Endothelial cell of umbilical vein (primary cell): ENCODE measurements around the gene ZNF248.

Experiments used
- EZH2 ChIP-seq: IDR thresholded peaks from 2 replicates; pipeline ENCODE4 v1.6.1; 2012; ENCODE audit warnings: borderline replicate concordance, low read depth, mild to moderate bottlenecking, moderate library complexity, low read length, inconsistent platforms; ENCODE audit not compliant: severe bottlenecking
- POLR2A ChIP-seq: IDR thresholded peaks from 2 replicates; pipeline ENCODE4 v1.6.1; 2012; ENCODE audit warnings: low read depth, mild to moderate bottlenecking, control low read depth, low read length
- POLR2AphosphoS5 ChIP-seq: IDR thresholded peaks from 2 replicates; pipeline ENCODE4 v1.6.1; 2012; ENCODE audit warnings: low read depth, mild to moderate bottlenecking, control low read depth, low read length, moderate library complexity; ENCODE audit not compliant: insufficient read depth
- TF ChIP-seq, protein P1 (sequence below), 2 donors: IDR thresholded peaks; 1 replicate in 1 of 2; 2 replicates in 1 of 2; pipeline ENCODE4 v1.5.1; 2011; ENCODE audit warnings: low read length in 2 of 2, mild to moderate bottlenecking in 2 of 2, moderate library complexity in 2 of 2, control low read depth in 1 of 2, inconsistent platforms in 1 of 2, low read depth in 1 of 2; ENCODE audit not compliant: insufficient read depth in 1 of 2; ENCODE audit errors: extremely low read depth in 1 of 2

DNA sequence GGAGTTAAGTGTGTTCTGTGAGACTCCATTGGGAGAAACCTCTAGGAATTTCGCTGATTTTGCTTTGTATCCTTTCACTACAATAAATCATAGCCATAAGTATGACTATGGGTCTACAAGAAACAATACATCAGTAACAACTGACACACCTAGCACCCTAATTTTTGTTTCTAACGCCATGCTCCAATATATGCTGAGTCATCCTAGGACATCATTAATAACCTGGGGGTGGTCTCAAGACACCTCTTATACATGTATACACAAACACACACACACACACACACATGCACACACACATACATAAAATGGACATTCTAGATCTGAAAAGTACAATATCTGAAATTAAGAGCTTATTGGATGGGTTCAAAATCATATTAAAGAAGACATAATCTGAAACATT is 18.2 kb downstream of the ZNF248 start:
- TF ChIP-seq, protein P1, sequence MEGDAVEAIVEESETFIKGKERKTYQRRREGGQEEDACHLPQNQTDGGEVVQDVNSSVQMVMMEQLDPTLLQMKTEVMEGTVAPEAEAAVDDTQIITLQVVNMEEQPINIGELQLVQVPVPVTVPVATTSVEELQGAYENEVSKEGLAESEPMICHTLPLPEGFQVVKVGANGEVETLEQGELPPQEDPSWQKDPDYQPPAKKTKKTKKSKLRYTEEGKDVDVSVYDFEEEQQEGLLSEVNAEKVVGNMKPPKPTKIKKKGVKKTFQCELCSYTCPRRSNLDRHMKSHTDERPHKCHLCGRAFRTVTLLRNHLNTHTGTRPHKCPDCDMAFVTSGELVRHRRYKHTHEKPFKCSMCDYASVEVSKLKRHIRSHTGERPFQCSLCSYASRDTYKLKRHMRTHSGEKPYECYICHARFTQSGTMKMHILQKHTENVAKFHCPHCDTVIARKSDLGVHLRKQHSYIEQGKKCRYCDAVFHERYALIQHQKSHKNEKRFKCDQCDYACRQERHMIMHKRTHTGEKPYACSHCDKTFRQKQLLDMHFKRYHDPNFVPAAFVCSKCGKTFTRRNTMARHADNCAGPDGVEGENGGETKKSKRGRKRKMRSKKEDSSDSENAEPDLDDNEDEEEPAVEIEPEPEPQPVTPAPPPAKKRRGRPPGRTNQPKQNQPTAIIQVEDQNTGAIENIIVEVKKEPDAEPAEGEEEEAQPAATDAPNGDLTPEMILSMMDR (IDR thresholded peaks at IDR 0.05; ENCODE audit: extremely low read depth in 1 of 2, insufficient read depth in 1 of 2, low read depth in 1 of 2, low read length in 2 of 2): no peak
- TF ChIP-seq POLR2A (no peak), EZH2 (no peak), POLR2AphosphoS5 (no peak)
